HG02678 (cell line): Measurements from ENCODE around the gene PRR7.

Experiments
- ATAC-seq: cut with Tn5 transposase; IDR thresholded peaks from one replicate; pipeline ENCODE4 v1.9.1; 2021; ENCODE audit warnings: mild to moderate bottlenecking, moderate library complexity; ENCODE audit not compliant: unreplicated experiment

Gene PRR7

DNA sequence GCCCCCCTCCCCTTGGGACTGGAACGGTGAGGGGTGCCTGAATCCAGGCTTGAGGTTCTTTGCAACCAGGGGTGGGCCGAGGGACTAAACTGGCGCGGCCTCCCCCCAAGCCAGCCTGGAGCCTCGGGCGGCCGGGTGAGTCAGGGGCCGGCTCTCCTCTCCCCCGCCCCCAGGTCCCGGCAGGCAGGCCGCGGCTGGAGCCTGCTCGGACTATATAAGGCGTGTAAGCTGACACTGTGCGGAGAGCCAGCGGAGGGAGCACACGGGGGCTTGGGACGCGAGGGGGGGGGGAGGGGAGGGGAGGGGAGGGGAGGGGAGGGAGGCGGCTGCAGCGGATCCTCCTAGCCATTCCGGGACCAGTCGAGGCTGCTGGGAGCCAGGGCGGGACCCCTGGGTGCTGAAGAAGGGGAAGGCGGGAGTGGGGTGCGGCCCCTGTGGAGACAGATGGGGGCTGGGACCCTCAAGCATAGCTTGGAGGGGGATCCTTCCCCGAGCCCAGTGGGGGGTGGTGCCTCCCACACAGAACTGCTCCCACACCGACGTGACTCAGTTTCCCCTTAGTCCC is 50.2 kb downstream of the PRR7 start:
- no peak for ATAC-seq

DNA sequence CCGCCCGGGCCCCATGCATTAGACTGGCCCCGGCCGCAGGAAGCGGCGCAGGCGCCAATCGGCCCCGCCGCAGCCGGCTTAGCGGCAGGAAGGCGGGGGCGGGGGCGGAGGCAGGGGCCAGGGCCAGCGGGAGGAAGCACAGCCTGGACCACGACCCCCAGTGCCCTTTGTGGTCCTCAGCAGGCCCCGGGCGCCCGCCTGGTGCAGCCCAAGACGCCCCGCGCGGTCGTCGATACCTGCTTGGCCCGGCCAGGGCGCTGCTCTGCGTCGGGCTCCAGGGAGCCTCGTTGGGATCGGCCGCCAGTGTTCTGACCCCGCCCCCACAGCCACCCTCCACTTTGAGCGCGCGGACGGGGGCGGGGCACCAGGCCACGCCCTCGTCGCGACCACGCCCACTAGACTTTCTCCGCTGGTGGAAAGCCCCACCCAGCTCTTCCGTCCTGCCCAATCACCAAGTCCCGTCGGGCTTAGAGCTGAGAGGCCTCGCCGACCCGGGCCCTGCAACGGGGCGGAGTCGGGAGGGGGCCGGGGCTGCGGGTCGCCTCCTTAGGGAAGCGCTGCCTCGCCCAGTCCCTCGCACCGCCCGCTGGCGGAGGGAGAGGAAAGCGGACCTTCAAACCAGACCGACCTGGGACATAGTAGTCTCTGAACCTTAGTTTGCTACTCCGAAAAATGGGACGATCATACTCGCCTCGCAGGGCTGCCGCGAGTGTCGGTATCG is 50.8 kb downstream of the PRR7 start, which contains the start of gene PDLIM7:
Gene PDLIM7 (minus strand): TSS at position 313 of the 721 bp plus-strand sequence. CDS start 1,092 bp downstream, outside the sequence.
- peak; percentile 66 for ATAC-seq

DNA sequence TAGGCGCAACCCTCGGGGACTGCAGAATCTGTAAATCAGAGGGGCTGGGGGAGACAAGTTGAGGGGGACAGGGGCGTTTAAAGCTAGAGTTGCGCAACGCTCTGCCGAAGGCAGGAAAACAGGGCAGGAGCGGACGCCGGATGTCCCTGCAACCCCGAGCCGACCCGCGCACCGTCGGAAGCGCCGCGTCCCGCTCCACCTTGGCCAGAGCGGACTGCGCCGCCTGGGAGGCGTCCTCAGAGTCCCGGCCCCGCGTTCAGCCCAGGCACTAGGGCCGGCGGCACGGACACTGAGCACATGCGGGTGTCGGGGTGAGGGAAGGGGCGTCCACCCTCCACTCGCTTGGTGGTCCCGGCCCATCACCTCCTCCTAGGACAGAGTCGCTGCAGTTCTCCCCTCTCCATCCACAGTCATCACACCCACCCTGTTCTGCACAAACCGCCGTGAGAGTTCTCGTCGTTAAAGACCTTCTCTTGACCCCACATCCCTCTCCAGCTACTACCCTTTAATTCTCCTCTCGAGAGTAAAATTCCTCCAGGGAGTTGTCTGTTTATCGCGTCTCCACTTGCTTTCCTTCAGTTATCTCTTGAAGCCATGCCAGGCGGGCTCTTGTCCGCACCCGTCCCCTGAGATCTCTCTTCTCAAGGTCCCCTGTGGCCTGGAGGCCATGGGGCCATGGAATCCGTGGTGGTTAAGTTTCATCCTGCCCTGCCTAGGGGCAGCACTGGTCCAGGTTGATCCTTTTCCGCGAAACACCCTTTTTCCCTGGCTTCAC is 51.6 kb downstream of the PRR7 start:
- ATAC-seq = no peak

DNA sequence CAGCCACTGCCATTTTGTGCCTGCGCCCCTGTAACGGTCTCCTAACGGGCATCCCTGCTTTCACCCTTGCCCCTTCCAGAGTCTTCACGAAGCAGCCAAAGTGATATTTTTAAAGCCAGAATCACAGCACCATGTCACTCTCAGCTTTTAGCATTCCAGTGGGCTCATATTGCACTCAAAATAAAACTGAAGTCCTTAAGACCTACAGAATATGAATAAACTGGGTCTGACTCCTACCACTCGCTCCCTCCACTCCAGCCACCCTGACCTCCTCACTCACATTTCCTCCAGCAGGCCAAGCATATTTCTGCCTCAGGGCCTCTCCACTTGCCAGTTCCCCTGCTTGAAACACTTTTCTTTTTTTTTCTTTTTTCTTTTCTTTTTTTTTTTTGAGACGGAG is 53.2 kb downstream of the PRR7 start:
- no peak for ATAC-seq

DNA sequence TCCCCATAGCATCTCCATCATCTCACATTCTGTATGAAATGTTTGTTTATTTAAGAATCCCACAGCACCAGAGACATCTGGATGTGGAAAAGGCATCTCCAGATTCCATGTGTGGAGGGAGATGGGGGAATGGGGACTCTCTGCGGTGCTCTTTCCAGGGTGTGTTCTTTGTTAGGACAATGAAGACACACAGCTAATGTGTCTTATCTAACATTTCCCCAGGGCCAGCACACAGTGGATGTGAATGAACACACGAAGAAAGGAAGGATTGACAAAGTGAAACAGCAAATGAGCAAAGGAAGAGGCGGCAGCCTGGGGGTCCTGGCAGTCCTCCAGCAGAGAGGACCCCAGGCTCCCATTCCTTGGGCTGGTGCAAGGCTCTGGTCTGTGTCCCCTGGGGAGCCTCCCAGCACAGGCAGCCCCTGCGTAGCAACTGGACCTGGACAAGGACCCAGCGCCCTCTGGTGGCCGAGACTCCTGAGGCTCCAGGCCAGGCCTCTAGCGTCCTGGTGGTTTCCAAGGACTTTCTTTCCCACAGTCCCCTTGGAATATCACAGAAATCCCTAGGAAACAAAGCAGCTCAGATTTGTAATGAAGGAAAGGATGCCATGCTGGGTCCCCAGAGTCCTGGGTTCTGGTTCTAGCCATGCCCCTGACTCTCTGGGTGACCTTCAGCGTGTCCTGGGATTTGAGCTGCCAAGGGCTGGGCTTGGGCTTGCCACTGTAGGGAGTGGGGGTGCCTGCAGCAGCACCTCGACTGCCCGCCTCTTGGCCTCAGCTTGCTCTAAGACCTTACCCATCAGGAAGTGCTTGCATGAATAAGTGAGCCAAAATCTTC is 54.3 kb downstream of the PRR7 start:
- peak; percentile 30 for ATAC-seq

DNA sequence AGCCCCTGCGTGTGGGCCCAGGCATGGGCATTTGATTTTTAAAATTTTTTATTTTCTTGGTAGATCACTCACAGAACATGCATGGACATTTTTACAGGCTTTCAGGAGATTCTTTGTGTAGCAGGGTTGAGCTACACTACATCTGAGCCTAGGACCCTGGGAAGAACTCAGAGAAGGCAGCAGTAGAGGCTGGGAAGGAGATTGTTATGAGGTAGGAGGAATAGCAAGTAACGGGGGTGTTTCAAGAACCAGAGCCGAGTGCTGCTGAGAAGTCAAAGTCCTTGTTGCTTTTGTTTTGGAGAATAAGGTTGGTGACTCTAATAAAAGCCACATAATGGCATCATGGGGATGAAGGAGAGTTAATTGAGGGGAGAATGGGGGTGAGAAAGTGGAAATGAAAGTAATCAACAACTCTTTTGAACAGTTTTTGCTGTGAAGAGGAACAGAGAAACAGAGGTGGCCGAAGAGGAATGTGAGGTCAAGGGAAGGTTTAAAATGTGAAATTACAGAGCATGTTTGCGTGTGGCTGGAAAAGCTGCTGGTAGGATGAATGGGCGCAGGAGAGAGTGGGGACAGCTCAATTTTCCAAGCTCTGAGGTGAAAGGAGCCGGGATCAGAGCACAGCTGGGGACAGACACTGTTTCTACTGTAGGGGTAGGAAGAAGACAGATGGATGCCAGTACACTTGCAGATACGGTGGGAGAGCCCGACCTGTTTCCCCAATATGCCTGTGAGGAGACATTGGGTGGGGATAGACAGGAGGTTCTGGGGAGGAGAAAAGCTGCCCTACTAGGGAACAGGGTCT is 55.5 kb downstream of the PRR7 start:
- ATAC-seq = no peak

DNA sequence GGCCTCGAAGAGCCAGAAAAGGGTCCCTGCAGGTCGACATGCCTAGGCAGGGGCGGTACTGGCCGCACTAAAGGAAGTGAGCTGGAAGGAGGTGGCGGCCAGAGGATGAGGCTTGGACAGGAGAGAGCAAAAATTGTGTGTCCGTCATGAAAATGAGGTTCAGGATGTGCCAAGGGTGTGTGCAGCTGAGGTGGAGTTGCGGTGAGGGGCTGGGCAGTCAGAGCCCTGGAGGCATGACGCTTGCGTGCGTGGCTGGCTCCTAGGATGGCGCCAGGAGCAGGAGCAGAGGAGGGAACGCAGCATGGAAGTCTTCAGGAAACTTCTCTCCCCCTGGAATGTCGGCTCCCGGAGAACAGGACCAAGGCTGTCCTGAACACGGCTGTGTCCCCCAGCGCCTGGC is 56.3 kb downstream of the PRR7 start:
- no peak for ATAC-seq

DNA sequence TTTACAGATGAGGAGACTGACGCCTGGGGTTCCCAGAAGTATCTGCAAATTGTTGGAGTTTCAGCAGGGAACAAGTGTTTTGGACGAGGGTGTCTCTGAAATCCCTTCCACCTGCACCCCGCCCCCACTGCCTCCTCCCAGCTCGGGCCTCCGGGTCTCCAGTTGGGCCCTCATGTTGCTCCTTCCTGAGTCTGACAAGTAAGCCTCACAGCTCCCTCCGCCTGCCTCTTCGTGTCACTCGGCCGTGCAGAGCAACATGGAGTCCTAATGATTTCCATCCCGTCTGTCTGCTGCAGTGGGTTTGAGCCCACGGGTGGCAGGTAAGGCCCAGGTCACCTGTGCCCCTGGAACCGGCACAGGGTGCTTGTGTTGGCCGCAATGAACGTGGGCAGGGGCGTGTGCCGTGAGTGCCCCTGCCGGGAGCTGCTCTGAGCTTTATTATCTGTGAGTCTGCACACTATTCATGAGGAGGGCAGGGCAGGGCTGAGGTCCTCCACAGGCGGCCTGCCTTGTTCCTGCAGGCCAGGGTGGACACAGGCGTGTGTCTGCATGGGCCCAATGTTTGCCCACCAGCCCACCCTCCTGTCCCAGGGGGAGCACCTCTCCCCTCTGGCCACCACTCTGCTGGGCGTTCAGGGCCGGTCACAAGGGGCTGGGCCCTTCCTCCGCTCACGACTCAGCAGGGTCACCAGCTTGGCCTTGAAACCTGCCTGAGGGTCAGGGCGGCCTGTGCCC is 56.9 kb downstream of the PRR7 start:
- no peak for ATAC-seq

DNA sequence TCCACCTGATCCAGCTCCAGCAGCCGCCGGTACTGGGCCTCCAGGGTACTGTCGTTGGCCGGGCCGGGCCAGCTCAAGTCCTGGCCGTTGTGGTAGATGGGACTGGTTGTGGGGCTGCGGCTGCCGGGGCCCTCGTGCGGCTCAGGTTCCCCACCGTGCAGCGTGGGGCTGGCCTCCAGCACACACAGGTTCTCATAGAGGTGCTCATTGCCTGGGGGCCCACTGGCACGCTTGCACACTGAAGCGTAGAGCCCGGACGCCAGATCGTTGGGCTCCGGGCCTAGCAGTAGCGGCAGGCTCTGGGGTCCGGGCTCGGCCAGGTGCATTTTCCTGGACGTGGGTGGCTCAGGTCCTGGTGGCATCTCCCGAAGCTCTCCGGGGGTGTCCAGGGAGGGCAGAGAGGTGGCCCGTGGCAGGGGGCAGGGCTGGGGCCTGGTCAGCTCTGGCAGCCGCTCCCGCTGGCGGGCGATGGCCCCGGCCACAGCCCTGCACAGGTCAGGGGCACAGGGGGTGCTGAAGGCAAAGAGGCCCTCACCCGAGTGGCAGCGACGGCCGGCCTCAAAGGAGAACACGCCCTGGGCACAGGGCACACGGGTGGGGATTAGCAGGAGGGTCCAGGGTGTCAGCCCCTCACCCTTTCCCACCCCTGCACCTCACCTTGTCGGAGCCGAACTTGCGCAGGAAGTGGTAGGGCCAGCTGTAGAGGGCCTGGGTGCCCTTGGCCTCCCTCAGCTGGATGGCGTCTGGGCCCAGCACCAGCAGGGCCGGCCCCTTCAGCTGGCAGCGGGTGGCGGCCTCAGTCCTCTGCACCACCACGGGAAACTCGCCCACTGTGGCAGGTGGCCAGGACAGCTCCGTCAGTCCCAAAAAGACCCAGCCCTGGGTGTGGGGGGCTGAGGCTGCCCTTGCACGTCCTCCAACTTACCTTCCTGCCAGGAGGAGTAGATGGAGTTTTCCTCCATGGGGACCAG is 57.8 kb downstream of the PRR7 start:
- no peak for ATAC-seq

DNA sequence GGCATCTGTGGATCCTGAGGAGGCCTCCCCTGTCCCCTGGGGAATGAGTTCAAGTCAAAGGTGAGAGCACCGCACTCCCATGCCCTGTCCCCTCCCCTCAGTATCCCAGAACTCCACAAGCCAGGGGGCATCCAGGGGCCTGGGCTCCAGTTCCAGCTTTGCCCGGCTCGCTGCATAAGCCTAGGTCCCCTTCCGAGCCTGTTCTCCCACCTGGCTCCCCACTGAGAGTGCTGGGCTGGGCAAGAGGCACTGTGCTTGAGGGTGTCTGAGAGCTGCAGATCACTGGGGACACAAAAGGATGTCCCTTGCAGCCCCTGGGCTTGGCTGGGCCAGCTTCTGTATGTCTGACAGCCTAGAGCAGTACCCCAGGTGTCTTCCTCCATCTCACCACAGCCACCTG is 58.5 kb downstream of the PRR7 start:
- ATAC-seq = no peak
